NCI-H510A (cell line): ENCODE measurements around the gene CLCN2.
A peak's percentile ranks its signal among the peaks of the same experiment; 100 is the strongest.

Experiments
- DNase-seq: peaks from one replicate; lab custom pipeline; 2025; lab: John Stamatoyannopoulos, UW

CLCN2 gene

GRCh38 chr3:184380627-184381260, 19.3 kb upstream of the CLCN2 start:
- no peak for DNase-seq

- DNase-seq: peak; percentile 36
Observed at GRCh38 chr3:184380185-184380626, 18.8 kb upstream of the CLCN2 start.

GRCh38 chr3:184379358-184380184, 18.2 kb upstream of the CLCN2 start, which contains the start of gene CHRD:
TSS of gene CHRD (plus strand) at chr3:184380054. CDS start at chr3:184380319, 265 bp downstream.
- no peak for DNase-seq

- DNase-seq: no peak
Observed at GRCh38 chr3:184378651-184379357, 17.4 kb upstream of the CLCN2 start.

- DNase-seq: peak; percentile 65
Observed at GRCh38 chr3:184377882-184378445, 16.6 kb upstream of the CLCN2 start, which contains the start of gene THPO. TSS of gene THPO (minus strand) at chr3:184378207. CDS start at chr3:184376259, 1,948 bp downstream.

GRCh38 chr3:184377374-184377773, 16.0 kb upstream of the CLCN2 start:
- DNase-seq: no peak

- DNase-seq: no peak
Observed at GRCh38 chr3:184375747-184376461, 14.5 kb upstream of the CLCN2 start.

GRCh38 chr3:184373422-184373821, 12.0 kb upstream of the CLCN2 start:
- no peak for DNase-seq

GRCh38 chr3:184372911-184373310, 11.5 kb upstream of the CLCN2 start:
- DNase-seq: no peak

- DNase-seq: no peak
Observed at GRCh38 chr3:184372296-184372821, 11.0 kb upstream of the CLCN2 start.

GRCh38 chr3:184371570-184372018, 10.2 kb upstream of the CLCN2 start:
- peak; percentile 89 for DNase-seq

GRCh38 chr3:184368586-184369183, 7.3 kb upstream of the CLCN2 start:
- no peak for DNase-seq

- no peak for DNase-seq
Observed at GRCh38 chr3:184368116-184368515, 6.7 kb upstream of the CLCN2 start.

- no peak for DNase-seq
Observed at GRCh38 chr3:184366619-184367289, 5.3 kb upstream of the CLCN2 start.

- peak; percentile 96 for DNase-seq
Observed at GRCh38 chr3:184362668-184363546, 1.5 kb upstream of the CLCN2 start.

GRCh38 chr3:184361932-184362667, 695 bp upstream of the CLCN2 start:
- DNase-seq: peak; percentile 75

- no peak for DNase-seq
Observed at GRCh38 chr3:184360929-184361531, 375 bp downstream of the CLCN2 start.
